NT2/D1 (cell line): ENCODE data around the gene ETNK1.

ENCODE experiments used
- SUZ12 ChIP-seq: IDR thresholded peaks from 2 replicates; pipeline ENCODE4 v1.6.1; 2011; ENCODE audit not compliant: insufficient read length, insufficient read depth; ENCODE audit errors: extremely low read depth
- YY1 ChIP-seq: IDR thresholded peaks from 2 replicates; pipeline ENCODE4 v1.6.1; 2011; ENCODE audit not compliant: insufficient read length, insufficient read depth
- ZNF274 ChIP-seq: IDR thresholded peaks from 2 replicates; pipeline ENCODE4 v1.6.1; 2011; ENCODE audit warnings: mild to moderate bottlenecking, low read depth, low read length

DNA sequence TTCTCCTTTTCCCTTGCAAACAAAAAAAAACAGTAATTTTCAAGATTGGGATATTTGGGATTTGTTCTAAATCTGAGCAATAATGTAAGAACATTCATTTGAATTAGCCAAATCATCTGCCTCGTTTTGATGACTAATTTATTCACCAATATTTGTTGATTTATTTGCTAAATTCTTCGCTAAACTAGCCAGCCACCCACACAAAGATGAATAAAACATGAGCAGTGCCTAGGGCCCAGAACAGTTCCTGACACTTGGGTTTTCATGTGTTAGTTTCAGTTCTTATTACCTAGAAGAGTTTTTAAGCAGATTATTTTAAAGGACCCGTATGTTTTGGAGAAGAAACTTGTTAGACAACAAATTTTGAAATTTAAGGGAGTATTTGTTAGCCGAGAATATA lies 1.4 kb downstream of the ETNK1 start:
- no peak for TF ChIP-seq ZNF274
- TF ChIP-seq SUZ12, result no peak
- no peak for TF ChIP-seq YY1
